ENCODE data around the gene CCDC93. TPM values are rescaled to one million over a fixed set of nuclear protein-coding genes. Genes with fewer than 3 reads are reported as not detected.

CCDC93 gene
- total and polyA plus RNA-seq, 10 of the 15 experiments (the other 5 are each of a cell fraction or from before 2014, with no cell fraction given): 3.6 to 27.2 (median 13.5) TPM

DNA sequence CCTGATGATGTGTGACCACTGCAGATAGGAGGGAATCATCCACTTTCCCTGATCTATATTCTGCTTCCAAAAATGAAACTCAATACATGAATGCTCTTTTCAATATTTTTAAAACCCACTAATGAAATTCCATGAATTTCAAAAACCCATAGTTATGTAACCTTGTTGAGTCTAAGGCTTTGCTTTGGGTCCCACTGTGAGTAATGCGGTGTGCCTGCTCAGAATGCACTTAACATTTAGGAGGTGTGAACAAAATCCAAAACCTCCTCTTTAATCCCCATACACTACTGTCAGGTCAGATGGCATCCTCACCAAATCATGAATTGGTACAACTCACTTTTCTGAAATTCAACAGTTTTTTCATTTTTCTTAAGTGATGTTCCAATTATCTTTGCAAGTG is 50.4 kb downstream of the CCDC93 start (continued):
- TF ChIP-seq, protein P1, sequence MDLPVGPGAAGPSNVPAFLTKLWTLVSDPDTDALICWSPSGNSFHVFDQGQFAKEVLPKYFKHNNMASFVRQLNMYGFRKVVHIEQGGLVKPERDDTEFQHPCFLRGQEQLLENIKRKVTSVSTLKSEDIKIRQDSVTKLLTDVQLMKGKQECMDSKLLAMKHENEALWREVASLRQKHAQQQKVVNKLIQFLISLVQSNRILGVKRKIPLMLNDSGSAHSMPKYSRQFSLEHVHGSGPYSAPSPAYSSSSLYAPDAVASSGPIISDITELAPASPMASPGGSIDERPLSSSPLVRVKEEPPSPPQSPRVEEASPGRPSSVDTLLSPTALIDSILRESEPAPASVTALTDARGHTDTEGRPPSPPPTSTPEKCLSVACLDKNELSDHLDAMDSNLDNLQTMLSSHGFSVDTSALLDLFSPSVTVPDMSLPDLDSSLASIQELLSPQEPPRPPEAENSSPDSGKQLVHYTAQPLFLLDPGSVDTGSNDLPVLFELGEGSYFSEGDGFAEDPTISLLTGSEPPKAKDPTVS (IDR thresholded peaks at IDR 0.05; ENCODE audit: low read depth, low read length): no peak
- TF ChIP-seq GATAD2B (conservative IDR thresholded peaks at IDR 0.05; ENCODE audit: low read depth) (no peak), ZNF384 (IDR thresholded peaks at IDR 0.05; ENCODE audit: borderline replicate concordance, low read depth, low read length) (no peak)

DNA sequence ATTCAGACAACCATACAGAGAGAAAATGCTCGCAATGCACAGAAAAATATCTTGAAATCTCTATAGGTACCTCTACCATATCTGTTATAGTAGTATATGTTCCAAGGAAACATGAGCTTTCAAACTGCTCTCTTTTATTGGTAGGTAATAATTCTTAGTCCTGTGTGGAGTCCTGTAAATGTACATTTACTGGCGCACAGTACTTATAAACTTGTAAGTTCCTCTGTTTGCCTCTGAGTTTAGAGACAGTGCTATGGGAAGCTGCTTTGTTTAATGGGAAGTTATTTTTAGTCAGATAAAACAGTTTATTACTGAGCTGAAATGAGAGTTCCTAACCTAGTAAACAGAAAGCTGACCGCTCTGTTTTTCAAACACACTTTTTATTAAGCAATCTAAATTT is 52.7 kb downstream of the CCDC93 start:
- ChIA-PET SMC1A (ENCODE audit: uncharacterized antibody, unreplicated experiment) (interaction anchor here (0.6 to 1.6 kb wide), 3 partner anchors 10 to 1148 kb away, joined by 3 to 8 read pairs (median 6); no protein-coding TSS in a partner anchor), POLR2A (no interaction called here), CTCF (interaction anchor here (3.4 kb wide), 1 partner anchor 42 kb away, joined by 22 read pairs; no protein-coding TSS in a partner anchor), RAD21 (ENCODE audit: unreplicated experiment) (interaction anchor here (1.8 kb wide), 1 partner anchor 42 kb away, joined by 7 read pairs; no protein-coding TSS in a partner anchor)
- no peak for ATAC-seq
- H3K4me2 ChIP-seq (ENCODE audit: control insufficient read depth, insufficient read depth): no peak overlapping the region
- H3K9me3 ChIP-seq (replicated peaks; ENCODE audit: control insufficient read depth, insufficient read depth, low read length): no peaks in the 10 kb centered on the region
- WGBS (ENCODE audit: insufficient coverage, insufficient replicate concordance, low lambda C conversion rate, missing lambda C conversion rate): 100% methylated on average over 3 of the region's 3 CpGs
- intact Hi-C loops (cut with micrococcal nuclease; ENCODE audit: unreplicated experiment): no loop called here
- H3K27ac ChIP-seq (ENCODE audit: control insufficient read depth, insufficient read depth): no peak overlapping the region
- peaks cover 2 to 11% of the 10 kb centered on the region in 2 experiments for H3K36me3 ChIP-seq (ENCODE audit: control insufficient read depth in 2 of 2, insufficient read depth in 2 of 2, low read length in 1 of 2)
- no peak overlapping the region for H3K9ac ChIP-seq (ENCODE audit: control insufficient read depth, insufficient read depth, low read length)
- no peak overlapping the region for H3K4me3 ChIP-seq
- no peak for DNase-seq (ENCODE audit: low read depth, low spot score)
- in situ Hi-C loops (cut with MboI): no loop called here
- TF ChIP-seq, protein P2, sequence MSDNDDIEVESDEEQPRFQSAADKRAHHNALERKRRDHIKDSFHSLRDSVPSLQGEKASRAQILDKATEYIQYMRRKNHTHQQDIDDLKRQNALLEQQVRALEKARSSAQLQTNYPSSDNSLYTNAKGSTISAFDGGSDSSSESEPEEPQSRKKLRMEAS (IDR thresholded peaks at IDR 0.05; ENCODE audit: low read depth, low read length): no peak
- TF ChIP-seq NR2C1 (IDR thresholded peaks at IDR 0.05) (no peak), NR2C2 (IDR thresholded peaks at IDR 0.05; ENCODE audit: borderline replicate concordance, control insufficient read depth, insufficient read length, low read depth) (no peak), KAT2A (conservative IDR thresholded peaks at IDR 0.05; ENCODE audit: control insufficient read depth, low read depth, low read length) (no peak), CREM (IDR thresholded peaks at IDR 0.05; ENCODE audit: low read depth) (no peak)
- TF ChIP-seq, protein P3, sequence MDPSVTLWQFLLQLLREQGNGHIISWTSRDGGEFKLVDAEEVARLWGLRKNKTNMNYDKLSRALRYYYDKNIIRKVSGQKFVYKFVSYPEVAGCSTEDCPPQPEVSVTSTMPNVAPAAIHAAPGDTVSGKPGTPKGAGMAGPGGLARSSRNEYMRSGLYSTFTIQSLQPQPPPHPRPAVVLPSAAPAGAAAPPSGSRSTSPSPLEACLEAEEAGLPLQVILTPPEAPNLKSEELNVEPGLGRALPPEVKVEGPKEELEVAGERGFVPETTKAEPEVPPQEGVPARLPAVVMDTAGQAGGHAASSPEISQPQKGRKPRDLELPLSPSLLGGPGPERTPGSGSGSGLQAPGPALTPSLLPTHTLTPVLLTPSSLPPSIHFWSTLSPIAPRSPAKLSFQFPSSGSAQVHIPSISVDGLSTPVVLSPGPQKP (IDR thresholded peaks at IDR 0.05; ENCODE audit: low read depth, low read length): no peak
- no peaks in the 10 kb centered on the region for H3K4me1 ChIP-seq (ENCODE audit: control insufficient read depth, insufficient read depth, low read length)
- no peaks in the 10 kb centered on the region for H3K27me3 ChIP-seq (replicated peaks in 1 of 2; ENCODE audit: control insufficient read depth in 2 of 2, insufficient read depth in 2 of 2, low read length in 1 of 2)
- FAIRE-seq: no peak
- no TSS peak for BruUV-seq (replicated peaks)
- no peaks in the 10 kb centered on the region for H4K20me1 ChIP-seq (ENCODE audit: control insufficient read depth, insufficient read depth)
- no peak overlapping the region for H2AFZ ChIP-seq (ENCODE audit: control insufficient read depth, low read depth, low read length)
- H3K79me2 ChIP-seq (ENCODE audit: control insufficient read depth, insufficient read depth, low read length): no peaks in the 10 kb centered on the region

Data from GM12878 (cell line).